ENCODE results near the gene SEC24C. TPM values are rescaled to one million over a fixed set of nuclear protein-coding genes. Genes with fewer than 3 reads are reported as not detected.
A peak's percentile ranks its signal among the peaks of the same experiment; 100 is the strongest.
"Not testable (repeated sequence)": the region's sequence is repeated elsewhere in the genome, so short reads cannot be mapped to it uniquely, and the experiment has no call there.

SEC24C gene, protein sequence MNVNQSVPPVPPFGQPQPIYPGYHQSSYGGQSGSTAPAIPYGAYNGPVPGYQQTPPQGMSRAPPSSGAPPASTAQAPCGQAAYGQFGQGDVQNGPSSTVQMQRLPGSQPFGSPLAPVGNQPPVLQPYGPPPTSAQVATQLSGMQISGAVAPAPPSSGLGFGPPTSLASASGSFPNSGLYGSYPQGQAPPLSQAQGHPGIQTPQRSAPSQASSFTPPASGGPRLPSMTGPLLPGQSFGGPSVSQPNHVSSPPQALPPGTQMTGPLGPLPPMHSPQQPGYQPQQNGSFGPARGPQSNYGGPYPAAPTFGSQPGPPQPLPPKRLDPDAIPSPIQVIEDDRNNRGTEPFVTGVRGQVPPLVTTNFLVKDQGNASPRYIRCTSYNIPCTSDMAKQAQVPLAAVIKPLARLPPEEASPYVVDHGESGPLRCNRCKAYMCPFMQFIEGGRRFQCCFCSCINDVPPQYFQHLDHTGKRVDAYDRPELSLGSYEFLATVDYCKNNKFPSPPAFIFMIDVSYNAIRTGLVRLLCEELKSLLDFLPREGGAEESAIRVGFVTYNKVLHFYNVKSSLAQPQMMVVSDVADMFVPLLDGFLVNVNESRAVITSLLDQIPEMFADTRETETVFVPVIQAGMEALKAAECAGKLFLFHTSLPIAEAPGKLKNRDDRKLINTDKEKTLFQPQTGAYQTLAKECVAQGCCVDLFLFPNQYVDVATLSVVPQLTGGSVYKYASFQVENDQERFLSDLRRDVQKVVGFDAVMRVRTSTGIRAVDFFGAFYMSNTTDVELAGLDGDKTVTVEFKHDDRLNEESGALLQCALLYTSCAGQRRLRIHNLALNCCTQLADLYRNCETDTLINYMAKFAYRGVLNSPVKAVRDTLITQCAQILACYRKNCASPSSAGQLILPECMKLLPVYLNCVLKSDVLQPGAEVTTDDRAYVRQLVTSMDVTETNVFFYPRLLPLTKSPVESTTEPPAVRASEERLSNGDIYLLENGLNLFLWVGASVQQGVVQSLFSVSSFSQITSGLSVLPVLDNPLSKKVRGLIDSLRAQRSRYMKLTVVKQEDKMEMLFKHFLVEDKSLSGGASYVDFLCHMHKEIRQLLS
- total RNA-seq = 10 to 100 TPM; 65.1 to 75.5 TPM
- long read RNA-seq, partial matches to known transcripts = 170 of 185 reads
- long read RNA-seq, other reads (novel, unspliced or antisense) = 15 of 185 reads

GRCh38 chr10:73743905-73744663, at the start of gene SEC24C:
TSS of gene SEC24C (plus strand) at chr10:73744372. CDS start at chr10:73746833, 2,461 bp downstream.
- ATAC-seq = peak; percentile 95
- peak; percentile 97 to 98 for DNase-seq
- intact Hi-C loops (cut with DNase I, micrococcal nuclease) = no loop called here

GRCh38 chr10:73695302-73695701, 48.9 kb upstream of the SEC24C start:
- intact Hi-C loops (cut with DNase I, micrococcal nuclease); DNase-seq; ATAC-seq: not testable (repeated sequence)

DNA sequence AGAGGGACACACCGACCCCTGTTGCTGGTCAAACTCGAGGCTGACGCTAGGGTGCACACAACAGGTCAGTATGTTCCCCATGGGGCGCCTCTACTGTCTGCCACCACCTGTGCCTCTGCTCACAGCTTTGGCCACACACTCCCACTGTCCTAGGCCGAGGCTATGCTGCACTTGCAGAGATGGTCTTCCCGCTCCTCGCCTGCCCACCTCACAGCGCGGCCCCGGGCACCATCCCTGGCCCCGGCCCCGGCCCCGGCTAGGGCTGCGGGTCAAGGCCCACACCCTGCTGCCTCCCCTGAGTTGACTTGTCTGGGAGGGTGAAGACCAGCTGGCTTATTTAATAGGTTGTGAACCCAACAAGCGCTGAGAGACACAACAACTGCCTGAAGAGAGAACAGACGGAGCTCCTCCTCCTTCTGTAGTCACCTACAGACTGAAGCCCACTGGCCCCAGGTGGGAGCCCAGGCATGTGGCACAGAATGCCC, 46.5 kb upstream of the SEC24C start, which contains the start of gene AGAP5:
AGAP5 (minus strand) TSS at position 435 of the 485 bp plus-strand sequence; CDS start at position 81, 354 bp downstream.
- DNase-seq; ATAC-seq; intact Hi-C loops (cut with DNase I, micrococcal nuclease): not testable (repeated sequence)

- intact Hi-C loops (cut with DNase I, micrococcal nuclease); DNase-seq; ATAC-seq: not testable (repeated sequence)
These were observed 45.4 kb upstream of the SEC24C start for GRCh38 chr10:73698819-73699218.

DNA sequence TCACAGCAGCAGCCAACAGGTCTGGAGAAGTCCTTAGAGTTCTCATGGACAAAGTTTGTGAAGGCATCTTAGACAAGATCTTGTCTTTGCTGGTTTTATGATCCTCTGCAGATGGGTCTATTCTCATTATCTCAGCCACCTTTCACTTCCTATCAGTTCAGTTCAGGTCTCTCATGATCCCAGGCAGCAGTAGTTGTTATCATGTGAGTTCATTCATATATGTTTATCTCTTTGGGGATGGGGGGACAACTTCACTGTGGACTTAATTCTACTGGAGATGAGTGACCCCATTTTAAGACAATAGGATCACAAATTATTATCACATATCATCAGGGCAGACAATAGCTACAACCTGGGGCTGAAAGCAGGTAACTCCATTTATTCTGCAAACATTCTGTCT, 40.2 kb upstream of the SEC24C start:
- intact Hi-C loops (cut with DNase I, micrococcal nuclease); ATAC-seq; DNase-seq: not testable (repeated sequence)

DNA sequence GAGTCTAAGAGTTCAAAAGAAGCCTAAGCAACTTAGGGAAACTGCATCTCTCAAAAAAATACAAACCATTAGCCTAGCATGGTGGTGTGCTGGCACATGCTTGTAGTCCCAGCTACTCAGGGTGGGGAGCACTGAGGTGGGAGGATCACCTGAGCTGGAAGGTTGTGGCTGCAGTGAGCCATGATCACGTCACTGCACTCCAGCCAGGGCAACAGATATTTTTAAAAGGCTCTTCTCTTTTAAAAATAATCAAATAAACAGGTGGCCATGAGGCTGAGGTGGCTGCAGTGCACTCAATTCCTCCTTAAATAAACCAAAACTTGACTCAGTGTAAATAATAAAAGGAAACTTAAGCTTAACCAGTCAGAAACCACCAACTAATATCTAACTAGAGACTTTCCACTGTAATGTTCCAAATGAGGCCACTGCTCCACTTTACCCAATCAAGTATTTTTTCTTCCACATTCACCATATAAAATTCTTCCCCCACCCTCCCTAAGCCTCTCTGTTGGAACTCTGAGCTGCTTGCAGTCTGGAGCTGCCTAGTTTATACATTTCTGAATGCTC, 38.6 kb upstream of the SEC24C start:
- intact Hi-C loops (cut with DNase I, micrococcal nuclease) = not testable (repeated sequence)

GRCh38 chr10:73706488-73706887, 37.7 kb upstream of the SEC24C start:
- not testable (repeated sequence) for ATAC-seq

More for the DNA sequence above, 38.6 kb upstream of the SEC24C start:
- not testable (repeated sequence) for ATAC-seq, DNase-seq

DNA sequence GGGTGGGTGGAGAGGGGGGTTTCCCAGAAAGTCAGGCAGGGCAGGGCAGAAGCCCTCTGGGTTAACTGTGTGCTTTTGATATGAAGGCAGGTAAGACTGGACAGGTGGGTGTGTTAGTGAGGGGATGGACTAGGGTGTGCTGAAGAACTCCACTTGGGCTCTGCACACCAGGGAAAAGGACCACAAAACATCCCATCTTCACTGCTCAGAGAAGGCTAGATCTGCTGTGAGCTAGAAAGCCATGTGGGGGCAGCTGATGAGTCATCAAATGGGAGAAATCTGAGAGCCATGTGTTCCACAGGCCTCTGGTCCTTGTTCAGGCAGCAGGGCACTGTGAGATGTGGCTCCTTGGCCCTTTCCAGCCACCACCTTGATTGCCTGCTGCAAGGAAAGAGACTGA, 36.5 kb upstream of the SEC24C start:
- DNase-seq; ATAC-seq; intact Hi-C loops (cut with DNase I, micrococcal nuclease): not testable (repeated sequence)

More at GRCh38 chr10:73706488-73706887, 37.7 kb upstream of the SEC24C start:
- intact Hi-C loops (cut with DNase I, micrococcal nuclease); DNase-seq: not testable (repeated sequence)

GRCh38 chr10:73708122-73708521, 36.0 kb upstream of the SEC24C start:
- DNase-seq; intact Hi-C loops (cut with DNase I, micrococcal nuclease); ATAC-seq: not testable (repeated sequence)

DNA sequence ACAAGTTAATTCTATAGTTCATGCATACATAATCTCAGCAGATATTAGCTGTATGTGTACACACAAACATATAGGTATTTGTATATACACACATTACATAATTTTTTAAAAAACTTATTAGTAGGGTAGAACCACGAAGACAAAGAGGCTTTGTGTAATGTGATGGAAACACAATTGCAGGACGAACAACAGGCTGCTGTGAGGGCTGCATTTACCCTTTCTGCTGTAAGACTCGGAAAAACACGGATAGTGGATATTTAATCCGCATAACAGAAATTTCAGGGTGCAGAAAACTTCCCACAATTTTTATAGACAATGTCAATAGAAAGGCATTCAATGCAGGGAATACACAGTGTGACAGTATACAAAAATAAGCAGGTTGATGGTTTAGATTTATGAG, 32.5 kb upstream of the SEC24C start:
- intact Hi-C loops (cut with DNase I, micrococcal nuclease); ATAC-seq; DNase-seq: not testable (repeated sequence)

DNA sequence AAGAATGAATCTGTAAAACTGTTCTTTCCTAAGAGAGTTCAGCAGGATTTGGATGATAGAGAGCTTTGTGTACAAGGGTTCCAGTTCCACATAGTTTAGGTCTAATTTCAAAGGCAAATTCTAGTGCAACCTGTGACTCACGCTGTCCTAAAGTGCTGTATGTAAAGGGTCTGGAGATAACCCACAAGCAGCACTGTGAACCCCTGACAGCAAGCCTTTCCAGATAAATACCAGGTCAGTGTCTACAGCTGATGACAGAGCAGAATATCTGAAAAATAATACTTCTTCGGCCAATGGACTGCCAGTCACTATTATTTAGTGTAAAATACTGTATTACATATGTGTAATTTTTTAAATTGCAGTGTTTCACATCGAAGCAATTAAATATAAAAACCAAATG, 30.3 kb upstream of the SEC24C start:
- intact Hi-C loops (cut with DNase I, micrococcal nuclease); ATAC-seq; DNase-seq: not testable (repeated sequence)

GRCh38 chr10:73714483-73714882, 29.7 kb upstream of the SEC24C start:
- intact Hi-C loops (cut with DNase I, micrococcal nuclease); DNase-seq; ATAC-seq: not testable (repeated sequence)

- intact Hi-C loops (cut with DNase I, micrococcal nuclease); ATAC-seq; DNase-seq: not testable (repeated sequence)
These were observed 28.7 kb upstream of the SEC24C start for GRCh38 chr10:73715179-73716156.

DNA sequence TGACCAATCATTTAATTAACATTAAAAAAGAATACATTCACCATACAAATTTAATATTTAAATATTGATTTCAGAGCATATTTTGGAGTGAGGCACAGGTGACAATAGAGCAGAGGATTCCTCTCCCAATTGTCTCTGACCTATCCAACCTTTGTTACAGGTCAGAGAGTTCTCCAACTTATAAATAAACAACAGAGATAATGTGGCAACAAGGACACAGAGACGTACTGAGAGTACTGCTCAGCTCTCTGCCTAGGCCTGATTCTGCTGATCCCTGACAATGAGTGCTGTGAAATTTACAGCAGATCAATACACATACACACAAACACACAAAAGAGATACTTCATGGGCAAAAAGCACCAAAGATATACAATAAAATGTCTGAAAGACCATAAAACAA, 27.9 kb upstream of the SEC24C start:
- DNase-seq = no peak
- intact Hi-C loops (cut with DNase I, micrococcal nuclease) = no loop called here
- ATAC-seq = no peak

DNA sequence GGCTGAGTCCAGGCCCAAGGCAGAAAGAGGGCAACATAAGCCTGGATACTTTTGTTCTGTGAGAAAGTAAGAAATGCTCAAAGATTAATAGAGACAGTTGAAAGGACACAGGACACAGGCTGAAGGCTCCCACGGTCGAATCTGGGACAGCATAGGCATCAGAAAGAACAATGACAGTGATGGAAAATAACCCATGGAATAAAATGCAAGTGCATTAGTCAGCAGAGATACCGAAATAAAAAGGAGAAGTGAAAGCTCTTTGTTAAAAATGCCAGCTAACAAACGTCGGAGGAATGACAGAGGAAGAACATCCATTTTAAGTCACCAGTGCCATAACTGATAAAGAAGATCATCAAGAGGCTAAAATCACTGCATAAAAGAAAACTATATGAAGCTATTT, 26.6 kb upstream of the SEC24C start:
- ATAC-seq = no peak
- intact Hi-C loops (cut with DNase I, micrococcal nuclease) = no loop called here
- no peak for DNase-seq

DNA sequence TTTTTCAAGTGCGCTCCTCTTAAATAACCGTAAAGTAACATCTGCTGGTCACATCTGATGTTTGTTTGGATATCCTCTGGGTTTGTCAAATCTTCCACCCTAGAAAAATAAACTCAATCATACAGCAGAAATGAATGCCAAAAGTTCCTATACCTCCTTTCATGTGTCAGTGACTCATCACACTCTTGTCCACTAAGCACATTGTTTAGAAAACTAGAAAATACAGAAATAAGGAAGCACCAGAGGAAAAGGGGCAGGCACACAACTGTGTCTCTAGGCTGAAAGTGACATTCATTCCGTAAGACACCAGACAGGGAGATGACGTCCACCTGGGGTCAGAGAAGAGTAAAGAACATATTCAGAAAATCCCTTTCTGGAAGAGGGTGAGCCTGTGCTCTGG, 23.6 kb upstream of the SEC24C start:
- DNase-seq; intact Hi-C loops (cut with DNase I, micrococcal nuclease); ATAC-seq: not testable (repeated sequence)
